ENCODE results near the gene NHP2. TPM values are rescaled to one million over a fixed set of nuclear protein-coding genes. Genes with fewer than 3 reads are reported as not detected.

The NHP2 gene
- total and polyA plus RNA-seq, 10 of the 15 experiments (the other 5 are each of a cell fraction or from before 2014, with no cell fraction given): 39.2 to 513 (median 198) TPM

GRCh38 chr5:178108446-178108845 is 45.2 kb downstream of the NHP2 start (continued):
- TF ChIP-seq CTCF (IDR thresholded peaks at IDR 0.05 in 2 of 3, conservative IDR thresholded peaks at IDR 0.05 in 1 of 3; ENCODE audit: control insufficient read depth in 2 of 3, extremely low read depth in 1 of 3, insufficient read depth in 1 of 3, low read depth in 3 of 3, low read length in 3 of 3) (no peak), ETV6 (conservative IDR thresholded peaks at IDR 0.05 in 1 of 2, IDR thresholded peaks at IDR 0.05 in 1 of 2; ENCODE audit: borderline replicate concordance in 1 of 2, low read depth in 1 of 2) (no peak), SIN3A (IDR thresholded peaks at IDR 0.05; ENCODE audit: low read depth, low read length) (no peak), FOXM1 (IDR thresholded peaks at IDR 0.05; ENCODE audit: low read depth, low read length) (no peak)

GRCh38 chr5:178107756-178108310 is 45.9 kb downstream of the NHP2 start:
- BruUV-seq (replicated peaks): no TSS peak
- SMC1A ChIA-PET (ENCODE audit: uncharacterized antibody, unreplicated experiment): interaction anchor here (2.6 kb wide), 1 partner anchor 30 kb away, joined by 9 read pairs; no protein-coding TSS in a partner anchor
- in situ Hi-C loops (cut with MboI) (no loop called here), intact Hi-C loops (cut with micrococcal nuclease; ENCODE audit: unreplicated experiment) (no loop called here)
- no peaks in the 10 kb centered on the region for H3K79me2 ChIP-seq (ENCODE audit: control insufficient read depth, insufficient read depth, low read length)
- FAIRE-seq: no peak
- H3K36me3 ChIP-seq (ENCODE audit: control insufficient read depth in 2 of 2, insufficient read depth in 2 of 2, low read length in 1 of 2): no peaks in the 10 kb centered on the region
- H3K4me1 ChIP-seq (ENCODE audit: control insufficient read depth, insufficient read depth, low read length): peaks cover 11% of the 10 kb centered on the region
- no peak overlapping the region for H3K4me3 ChIP-seq
- RAD21 ChIA-PET (ENCODE audit: unreplicated experiment): no interaction called here
- 74% methylated on average over 5 of the region's 5 CpGs for WGBS (ENCODE audit: insufficient coverage, insufficient replicate concordance, low lambda C conversion rate, missing lambda C conversion rate)
- H3K9me3 ChIP-seq (replicated peaks; ENCODE audit: control insufficient read depth, insufficient read depth, low read length): no peaks in the 10 kb centered on the region
- no peak for DNase-seq (ENCODE audit: low read depth, low spot score)
- no peak overlapping the region for H3K4me2 ChIP-seq (ENCODE audit: control insufficient read depth, insufficient read depth)
- no peak overlapping the region for H3K27ac ChIP-seq (ENCODE audit: control insufficient read depth, insufficient read depth)
- no peaks in the 10 kb centered on the region for H3K27me3 ChIP-seq (replicated peaks in 1 of 2; ENCODE audit: control insufficient read depth in 2 of 2, insufficient read depth in 2 of 2, low read length in 1 of 2)
- H2AFZ ChIP-seq (ENCODE audit: control insufficient read depth, low read depth, low read length): no peak overlapping the region
- POLR2A ChIA-PET: no interaction called here
- no peaks in the 10 kb centered on the region for H4K20me1 ChIP-seq (ENCODE audit: control insufficient read depth, insufficient read depth)
- CTCF ChIA-PET: interaction anchor here (3.0 kb wide), 1 partner anchor 13 kb away, joined by 21 read pairs; no protein-coding TSS in a partner anchor
- ATAC-seq: no peak
- H3K9ac ChIP-seq (ENCODE audit: control insufficient read depth, insufficient read depth, low read length): no peak overlapping the region
- TF ChIP-seq BCLAF1 (IDR thresholded peaks at IDR 0.05) (no peak), NR2F1 (conservative IDR thresholded peaks at IDR 0.05) (no peak), SREBF2 (IDR thresholded peaks at IDR 0.05; ENCODE audit: low read length) (no peak), ASH2L (IDR thresholded peaks at IDR 0.05; ENCODE audit: borderline replicate concordance, low read depth) (no peak), DPF2 (IDR thresholded peaks at IDR 0.05) (no peak), ZNF384 (IDR thresholded peaks at IDR 0.05; ENCODE audit: borderline replicate concordance, low read depth, low read length) (no peak), IRF3 (IDR thresholded peaks at IDR 0.05) (no peak), NR2C2 (IDR thresholded peaks at IDR 0.05; ENCODE audit: borderline replicate concordance, control insufficient read depth, insufficient read length, low read depth) (no peak), E4F1 (IDR thresholded peaks at IDR 0.05; ENCODE audit: borderline replicate concordance, partially characterized antibody) (no peak), SIN3A (IDR thresholded peaks at IDR 0.05; ENCODE audit: low read depth, low read length) (no peak), NR2C1 (IDR thresholded peaks at IDR 0.05) (no peak)
